ENCODE data around the gene CYFIP1. TPM values are rescaled to one million over a fixed set of nuclear protein-coding genes. Genes with fewer than 3 reads are reported as not detected.

The CYFIP1 gene
- polyA plus RNA-seq, 1 donor from 2014 or later, result 9.3 TPM

GRCh38 chr15:22947101-22948000 is 32.8 kb downstream of the CYFIP1 start:
- Histone ChIP-seq H3K27ac (ENCODE audit: low read length) (no peak overlapping the region), H2AFZ (ENCODE audit: low read depth, low read length) (no peak overlapping the region)

GRCh38 chr15:22945071-22945470 is 35.1 kb downstream of the CYFIP1 start:
- Histone ChIP-seq H3F3A (ENCODE audit: insufficient read depth, low read length, poor library complexity, severe bottlenecking) (no peaks in the 10 kb centered on the region), H3K9me3 (ENCODE audit: low read length) (no peaks in the 10 kb centered on the region), H3K36me3 (ENCODE audit: insufficient read depth, low read length) (no peaks in the 10 kb centered on the region), H3K9me2 (ENCODE audit: insufficient read depth, low read length) (no peaks in the 10 kb centered on the region), H3K4me3 (ENCODE audit: low read length) (no peak overlapping the region), H3K9ac (ENCODE audit: low read length) (no peak overlapping the region), H2AFZ (ENCODE audit: low read depth, low read length) (no peak overlapping the region), H3K79me2 (replicated peaks; ENCODE audit: insufficient read depth, low read length) (no peaks in the 10 kb centered on the region), H4K20me1 (ENCODE audit: insufficient read depth) (no peaks in the 10 kb centered on the region), H3K27me3 (ENCODE audit: insufficient read depth, low read depth, low read length) (no peaks in the 10 kb centered on the region), H3K4me2 (ENCODE audit: low read length) (no peak overlapping the region), H3K27ac (ENCODE audit: low read length) (no peak overlapping the region)
- no peak for TF ChIP-seq CTCF (IDR thresholded peaks at IDR 0.05; ENCODE audit: poor library complexity, severe bottlenecking)
- TF ChIP-seq RAD21 (conservative IDR thresholded peaks at IDR 0.05), result no peak

More at GRCh38 chr15:22947101-22948000, 32.8 kb downstream of the CYFIP1 start:
- Histone ChIP-seq H3K79me2 (replicated peaks; ENCODE audit: insufficient read depth, low read length) (no peaks in the 10 kb centered on the region), H3K9ac (ENCODE audit: low read length) (no peak overlapping the region), H3K9me3 (ENCODE audit: low read length) (no peaks in the 10 kb centered on the region), H3K36me3 (ENCODE audit: insufficient read depth, low read length) (no peaks in the 10 kb centered on the region), H4K20me1 (ENCODE audit: insufficient read depth) (no peaks in the 10 kb centered on the region), H3K9me2 (ENCODE audit: insufficient read depth, low read length) (no peaks in the 10 kb centered on the region), H3F3A (ENCODE audit: insufficient read depth, low read length, poor library complexity, severe bottlenecking) (no peaks in the 10 kb centered on the region), H3K4me2 (ENCODE audit: low read length) (no peak overlapping the region), H3K27me3 (ENCODE audit: insufficient read depth, low read depth, low read length) (no peaks in the 10 kb centered on the region), H3K4me3 (ENCODE audit: low read length) (no peak overlapping the region)
- TF ChIP-seq RAD21 (conservative IDR thresholded peaks at IDR 0.05) (no peak), POLR2AphosphoS5 (IDR thresholded peaks at IDR 0.05) (no peak)

- Histone ChIP-seq H3K27me3 (ENCODE audit: insufficient read depth, low read depth, low read length) (no peaks in the 10 kb centered on the region), H3K4me3 (ENCODE audit: low read length) (no peak overlapping the region), H3K9me3 (ENCODE audit: low read length) (no peaks in the 10 kb centered on the region), H3F3A (ENCODE audit: insufficient read depth, low read length, poor library complexity, severe bottlenecking) (no peaks in the 10 kb centered on the region), H3K79me2 (replicated peaks; ENCODE audit: insufficient read depth, low read length) (no peaks in the 10 kb centered on the region), H3K9me2 (ENCODE audit: insufficient read depth, low read length) (no peaks in the 10 kb centered on the region), H3K36me3 (ENCODE audit: insufficient read depth, low read length) (no peaks in the 10 kb centered on the region), H3K4me2 (ENCODE audit: low read length) (no peak overlapping the region), H4K20me1 (ENCODE audit: insufficient read depth) (no peaks in the 10 kb centered on the region), H3K9ac (ENCODE audit: low read length) (no peak overlapping the region), H3K27ac (ENCODE audit: low read length) (no peak overlapping the region), H2AFZ (ENCODE audit: low read depth, low read length) (no peak overlapping the region)
- TF ChIP-seq TAF1 (IDR thresholded peaks at IDR 0.05; ENCODE audit: low read depth), result no peak
- no peak for TF ChIP-seq EP300 (conservative IDR thresholded peaks at IDR 0.05; ENCODE audit: poor library complexity, severe bottlenecking)
- TF ChIP-seq CTCF (IDR thresholded peaks at IDR 0.05; ENCODE audit: poor library complexity, severe bottlenecking), result no peak
- TF ChIP-seq SMC3 (conservative IDR thresholded peaks at IDR 0.05; ENCODE audit: poor library complexity), result no peak
- TF ChIP-seq RAD21 (conservative IDR thresholded peaks at IDR 0.05), result no peak
- no peak for TF ChIP-seq EZH2 (IDR thresholded peaks at IDR 0.05; ENCODE audit: borderline replicate concordance, insufficient read depth, low read length, poor library complexity, severe bottlenecking)
- TF ChIP-seq MXI1 (conservative IDR thresholded peaks at IDR 0.05; ENCODE audit: poor library complexity, severe bottlenecking), result no peak
- no peak for TF ChIP-seq POLR2AphosphoS5 (IDR thresholded peaks at IDR 0.05)
- no peak for TF ChIP-seq REST (IDR thresholded peaks at IDR 0.05; ENCODE audit: borderline replicate concordance)
Observed at GRCh38 chr15:22944651-22945050, 35.5 kb downstream of the CYFIP1 start.

Measured in neural cell (in vitro differentiated cells).